ENCODE measurements around the gene FSD1. TPM values are rescaled to one million over a fixed set of nuclear protein-coding genes. Genes with fewer than 3 reads are reported as not detected.

Gene FSD1
- not detected for total RNA-seq

- Histone ChIP-seq H3K27me3 (peaks cover 0 to 9% of the 10 kb centered on the region in 2 donors), H3K9me3 (no peaks in the 10 kb centered on the region), H3K4me3 (no peak within 1 kb of the TSS), H3K36me3 (replicated peaks in 1 of 2; ENCODE audit: insufficient read depth in 1 of 2, low read depth in 2 of 2) (no peaks in the 10 kb centered on the region), H3K27ac (no peak within 1 kb of the TSS), H3K4me1 (peaks cover 5% of the 10 kb centered on the region)
- intact Hi-C loops (cut with DNase I): no loop called here
- ATAC-seq (no peak), DNase-seq (no peak)
- TF ChIP-seq CTCF (IDR thresholded peaks at IDR 0.05) (no peak), POLR2A (IDR thresholded peaks at IDR 0.05) (no peak)
- 3 to 5% methylated on average over 8 to 29 of the region's 63 CpGs for WGBS, 2 donors
These were observed at the start of gene FSD1 for GRCh38 chr19:4304538-4305256. Gene FSD1, plus strand, starts transcription at chr19:4304598. Its CDS starts 149 bp downstream, at chr19:4304747.

- WGBS, 2 donors: 96 to 100% methylated on average over 1 to 4 of the region's 4 CpGs
- DNase-seq (no peak), ATAC-seq (no peak)
- H3K4me1 ChIP-seq: no peaks in the 10 kb centered on the region
- no peaks in the 10 kb centered on the region for H3K9me3 ChIP-seq
- no peak overlapping the region for H3K27ac ChIP-seq
- no peaks in the 10 kb centered on the region for H3K27me3 ChIP-seq
- no peak for TF ChIP-seq CTCF (IDR thresholded peaks at IDR 0.05)
- no peak for TF ChIP-seq POLR2A (IDR thresholded peaks at IDR 0.05)
- no peak overlapping the region for H3K4me3 ChIP-seq
- intact Hi-C loops (cut with DNase I): no loop called here
- H3K36me3 ChIP-seq (replicated peaks in 1 of 2; ENCODE audit: insufficient read depth in 1 of 2, low read depth in 2 of 2): peaks cover 26 to 32% of the 10 kb centered on the region in 2 donors
These were observed 47.8 kb upstream of the FSD1 start for GRCh38 chr19:4256563-4256962.

- Histone ChIP-seq H3K36me3 (replicated peaks in 1 of 2; ENCODE audit: insufficient read depth in 1 of 2, low read depth in 2 of 2) (peaks cover 30 to 36% of the 10 kb centered on the region in 2 donors), H3K9me3 (no peaks in the 10 kb centered on the region), H3K4me1 (no peaks in the 10 kb centered on the region), H3K27me3 (no peaks in the 10 kb centered on the region), H3K27ac (no peak overlapping the region), H3K4me3 (no peak overlapping the region)
- DNase-seq (no peak), ATAC-seq (no peak)
- TF ChIP-seq POLR2A (IDR thresholded peaks at IDR 0.05) (no peak), CTCF (IDR thresholded peaks at IDR 0.05) (no peak)
- intact Hi-C loops (cut with DNase I): no loop called here
- WGBS, 2 donors: 88 to 90% methylated on average over 6 of the region's 6 CpGs
These were observed 47.4 kb upstream of the FSD1 start for GRCh38 chr19:4257025-4257424.

- no peak for ATAC-seq
- no peak overlapping the region for H3K4me3 ChIP-seq
- no peaks in the 10 kb centered on the region for H3K4me1 ChIP-seq
- no peaks in the 10 kb centered on the region for H3K9me3 ChIP-seq
- H3K27me3 ChIP-seq: no peaks in the 10 kb centered on the region
- no peak for DNase-seq
- intact Hi-C loops (cut with DNase I): no loop called here
- H3K27ac ChIP-seq: no peak overlapping the region
- peaks cover 26 to 43% of the 10 kb centered on the region in 2 donors for H3K36me3 ChIP-seq (replicated peaks in 1 of 2; ENCODE audit: insufficient read depth in 1 of 2, low read depth in 2 of 2)
- 89 to 98% methylated on average over 20 to 28 of the region's 28 CpGs for WGBS, 2 donors
- TF ChIP-seq CTCF (IDR thresholded peaks at IDR 0.05) (no peak), POLR2A (IDR thresholded peaks at IDR 0.05) (no peak)
These were observed 46.2 kb upstream of the FSD1 start for GRCh38 chr19:4258181-4258580.
